Measurements from ENCODE around the gene EVI2A. TPM values are rescaled to one million over a fixed set of nuclear protein-coding genes. Genes with fewer than 3 reads are reported as not detected.
A peak's percentile ranks its signal among the peaks of the same experiment; 100 is the strongest.

EVI2A gene
- total and polyA plus RNA-seq, 9 of the 15 experiments (the other 6 are each of a cell fraction or from before 2014, with no cell fraction given), result 0.06 to 0.37 (median 0.15) TPM; not detected in 3

DNA sequence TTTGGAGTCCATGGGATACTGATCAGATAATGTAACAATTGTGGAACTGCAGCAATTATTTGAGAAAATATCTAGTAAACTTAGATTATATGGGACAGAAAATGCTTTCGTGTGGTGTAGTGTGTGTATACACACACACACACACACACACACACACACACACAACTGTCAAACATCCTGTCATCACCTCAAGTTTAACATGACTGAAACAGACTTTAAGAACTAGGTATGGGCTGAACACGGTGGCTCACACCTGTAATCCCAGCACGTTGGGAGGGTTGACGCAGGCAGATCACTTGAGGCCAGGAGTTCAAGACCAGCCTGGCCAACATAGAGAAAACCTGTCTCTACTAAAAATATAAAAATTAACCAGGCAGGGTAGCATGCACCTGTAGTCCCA is 544 bp upstream of the EVI2A start:
- H4K20me1 ChIP-seq (replicated peaks; ENCODE audit: control insufficient read depth, insufficient read depth, low read length), result no peaks in the 10 kb centered on the region
- CTCF ChIA-PET (ENCODE audit: low intra/inter-chr PET ratio), result no interaction called here

More for the DNA sequence above, 544 bp upstream of the EVI2A start:
- H3K4me3 ChIP-seq, result no peak overlapping the region
- in situ Hi-C loops (cut with MboI) (no loop called here), intact Hi-C loops (cut with micrococcal nuclease) (no loop called here)
- H3K27me3 ChIP-seq (ENCODE audit: control insufficient read depth in 2 of 2, insufficient read depth in 2 of 2, low read length in 2 of 2), result no peaks in the 10 kb centered on the region
- TF ChIP-seq, protein P1, sequence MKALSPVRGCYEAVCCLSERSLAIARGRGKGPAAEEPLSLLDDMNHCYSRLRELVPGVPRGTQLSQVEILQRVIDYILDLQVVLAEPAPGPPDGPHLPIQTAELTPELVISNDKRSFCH (CRISPR knock-in tag; IDR thresholded peaks at IDR 0.05), result no peak
- TF ChIP-seq, protein P1 (tag; IDR thresholded peaks at IDR 0.05), result no peak
- TF ChIP-seq, protein P2, sequence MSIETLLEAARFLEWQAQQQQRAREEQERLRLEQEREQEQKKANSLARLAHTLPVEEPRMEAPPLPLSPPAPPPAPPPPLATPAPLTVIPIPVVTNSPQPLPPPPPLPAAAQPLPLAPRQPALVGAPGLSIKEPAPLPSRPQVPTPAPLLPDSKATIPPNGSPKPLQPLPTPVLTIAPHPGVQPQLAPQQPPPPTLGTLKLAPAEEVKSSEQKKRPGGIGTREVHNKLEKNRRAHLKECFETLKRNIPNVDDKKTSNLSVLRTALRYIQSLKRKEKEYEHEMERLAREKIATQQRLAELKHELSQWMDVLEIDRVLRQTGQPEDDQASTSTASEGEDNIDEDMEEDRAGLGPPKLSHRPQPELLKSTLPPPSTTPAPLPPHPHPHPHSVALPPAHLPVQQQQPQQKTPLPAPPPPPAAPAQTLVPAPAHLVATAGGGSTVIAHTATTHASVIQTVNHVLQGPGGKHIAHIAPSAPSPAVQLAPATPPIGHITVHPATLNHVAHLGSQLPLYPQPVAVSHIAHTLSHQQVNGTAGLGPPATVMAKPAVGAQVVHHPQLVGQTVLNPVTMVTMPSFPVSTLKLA (conservative IDR thresholded peaks at IDR 0.05), result no peak
- TF ChIP-seq MEIS2 (IDR thresholded peaks at IDR 0.05; ENCODE audit: partially characterized antibody), result peak; percentile 10
- TF ChIP-seq, protein P3, sequence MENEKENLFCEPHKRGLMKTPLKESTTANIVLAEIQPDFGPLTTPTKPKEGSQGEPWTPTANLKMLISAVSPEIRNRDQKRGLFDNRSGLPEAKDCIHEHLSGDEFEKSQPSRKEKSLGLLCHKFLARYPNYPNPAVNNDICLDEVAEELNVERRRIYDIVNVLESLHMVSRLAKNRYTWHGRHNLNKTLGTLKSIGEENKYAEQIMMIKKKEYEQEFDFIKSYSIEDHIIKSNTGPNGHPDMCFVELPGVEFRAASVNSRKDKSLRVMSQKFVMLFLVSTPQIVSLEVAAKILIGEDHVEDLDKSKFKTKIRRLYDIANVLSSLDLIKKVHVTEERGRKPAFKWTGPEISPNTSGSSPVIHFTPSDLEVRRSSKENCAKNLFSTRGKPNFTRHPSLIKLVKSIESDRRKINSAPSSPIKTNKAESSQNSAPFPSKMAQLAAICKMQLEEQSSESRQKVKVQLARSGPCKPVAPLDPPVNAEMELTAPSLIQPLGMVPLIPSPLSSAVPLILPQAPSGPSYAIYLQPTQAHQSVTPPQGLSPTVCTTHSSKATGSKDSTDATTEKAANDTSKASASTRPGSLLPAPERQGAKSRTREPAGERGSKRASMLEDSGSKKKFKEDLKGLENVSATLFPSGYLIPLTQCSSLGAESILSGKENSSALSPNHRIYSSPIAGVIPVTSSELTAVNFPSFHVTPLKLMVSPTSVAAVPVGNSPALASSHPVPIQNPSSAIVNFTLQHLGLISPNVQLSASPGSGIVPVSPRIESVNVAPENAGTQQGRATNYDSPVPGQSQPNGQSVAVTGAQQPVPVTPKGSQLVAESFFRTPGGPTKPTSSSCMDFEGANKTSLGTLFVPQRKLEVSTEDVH (IDR thresholded peaks at IDR 0.05; ENCODE audit: low read depth, partially characterized antibody), result no peak
- no peak for TF ChIP-seq CBX1 (IDR thresholded peaks at IDR 0.05; ENCODE audit: low read depth)
- TF ChIP-seq TBL1XR1 (IDR thresholded peaks at IDR 0.05; ENCODE audit: low read length in 2 of 2), result no peak
- H3K27ac ChIP-seq (ENCODE audit: extremely low read depth, low read depth, low read length), result no peak overlapping the region
- POLR2A ChIA-PET, result interaction anchor here (0.6 kb wide), 1 partner anchor 188 kb away, joined by 3 read pairs; no protein-coding TSS in a partner anchor
- BruUV-seq (replicated peaks), result no TSS peak
- ATAC-seq, result no peak
- DNase-seq (ENCODE audit: extremely low read depth in 1 of 4, low spot score in 3 of 4), result no peak
- H3K79me2 ChIP-seq (ENCODE audit: control insufficient read depth, insufficient read depth, low read length), result no peaks in the 10 kb centered on the region
- no peaks in the 10 kb centered on the region for H3K9me1 ChIP-seq (ENCODE audit: control insufficient read depth, insufficient read depth, low read length)
- peaks cover 13% of the 10 kb centered on the region for H3K36me3 ChIP-seq (ENCODE audit: control insufficient read depth, insufficient read depth, low read length)
- no peaks in the 10 kb centered on the region for H3K9me3 ChIP-seq (replicated peaks; ENCODE audit: control insufficient read depth, insufficient read depth, low read depth, low read length)
- H3K4me2 ChIP-seq (ENCODE audit: insufficient read depth, low read length), result no peak overlapping the region
- H2AFZ ChIP-seq (ENCODE audit: low read depth, low read length), result no peak overlapping the region
- no peak overlapping the region for H3K9ac ChIP-seq (ENCODE audit: insufficient read depth in 1 of 2, low read depth in 2 of 2, low read length in 2 of 2)
- H3K4me1 ChIP-seq (replicated peaks in 1 of 2; ENCODE audit: control insufficient read depth in 2 of 2, insufficient read depth in 2 of 2, low read length in 2 of 2), result peaks cover 0 to 14% of the 10 kb centered on the region in 2 experiments; a peak in 3 of 5 replicates
- WGBS (ENCODE audit: insufficient coverage, low coverage, missing lambda C conversion rate), result 97% methylated on average over 4 of the region's 4 CpGs
- no peak for FAIRE-seq
